Measurements from ENCODE around the gene KCNN3.

The KCNN3 gene

DNA sequence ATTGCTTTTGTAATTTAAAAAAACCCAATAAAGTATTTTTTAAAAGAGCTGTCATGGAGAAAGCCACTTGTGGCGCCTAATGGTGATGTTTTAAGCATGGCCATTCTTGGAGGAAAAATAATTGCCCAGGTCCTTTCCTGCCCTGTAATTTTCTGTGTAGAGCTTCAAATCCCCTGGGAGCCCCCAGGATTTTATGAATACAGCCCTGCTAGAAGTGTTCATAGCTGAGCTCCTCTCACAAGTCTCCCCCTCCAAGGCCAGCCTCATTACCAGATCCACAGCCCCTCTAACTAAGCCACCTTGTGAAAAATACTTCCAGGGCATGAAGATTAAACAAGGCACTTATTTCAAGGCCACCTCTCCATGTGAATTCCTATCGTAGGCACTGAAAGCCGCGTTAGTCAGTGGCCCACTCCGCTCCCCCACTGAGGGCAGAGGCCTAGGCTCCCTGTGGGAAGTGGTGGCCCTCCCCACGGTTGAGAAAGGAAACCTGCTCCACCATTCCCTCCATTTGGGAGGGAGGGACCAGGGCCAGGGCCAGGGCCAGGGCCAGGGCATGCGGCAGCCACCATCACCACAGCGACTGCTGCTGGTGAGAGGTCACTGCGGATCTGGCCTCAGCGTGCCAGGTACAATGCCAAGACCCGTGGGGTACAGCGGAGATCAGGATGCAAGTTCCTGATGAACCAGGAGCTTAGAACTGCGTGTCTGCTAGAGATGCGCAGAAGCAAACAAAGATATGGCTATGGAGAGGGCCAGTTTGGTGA lies 83.1 kb downstream of the KCNN3 start:
- DNase-seq, result no peak

DNA sequence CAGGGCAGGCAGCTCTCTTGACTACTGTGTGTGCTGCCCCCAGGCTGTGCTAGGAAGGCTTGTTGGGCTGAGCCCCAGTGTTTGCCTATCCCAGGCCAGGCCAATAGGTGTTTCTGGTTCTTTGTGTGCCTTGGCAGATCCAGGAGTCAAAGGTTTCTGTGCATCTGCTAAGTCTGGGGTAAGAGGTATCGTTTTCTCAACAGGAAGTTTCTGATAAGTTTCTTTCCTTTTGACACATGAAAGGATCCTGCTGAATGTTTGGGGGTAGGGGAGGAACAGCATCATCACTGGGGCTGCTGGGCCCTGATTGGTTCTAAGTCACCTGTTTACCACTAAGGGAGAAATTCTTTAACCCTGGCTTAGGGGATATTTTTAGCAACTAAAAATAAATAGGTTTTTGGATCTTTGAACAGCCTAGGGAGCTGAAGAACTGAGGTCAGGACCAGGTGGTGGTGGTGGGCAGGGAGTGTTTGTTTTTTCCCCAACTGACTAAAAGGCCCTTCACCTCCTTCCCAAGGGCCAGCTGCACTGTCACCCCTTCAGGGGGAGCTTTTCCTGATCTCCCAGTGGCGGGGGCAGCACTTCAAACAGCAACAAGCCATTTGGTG lies 85.1 kb downstream of the KCNN3 start:
- DNase-seq, result no peak

DNA sequence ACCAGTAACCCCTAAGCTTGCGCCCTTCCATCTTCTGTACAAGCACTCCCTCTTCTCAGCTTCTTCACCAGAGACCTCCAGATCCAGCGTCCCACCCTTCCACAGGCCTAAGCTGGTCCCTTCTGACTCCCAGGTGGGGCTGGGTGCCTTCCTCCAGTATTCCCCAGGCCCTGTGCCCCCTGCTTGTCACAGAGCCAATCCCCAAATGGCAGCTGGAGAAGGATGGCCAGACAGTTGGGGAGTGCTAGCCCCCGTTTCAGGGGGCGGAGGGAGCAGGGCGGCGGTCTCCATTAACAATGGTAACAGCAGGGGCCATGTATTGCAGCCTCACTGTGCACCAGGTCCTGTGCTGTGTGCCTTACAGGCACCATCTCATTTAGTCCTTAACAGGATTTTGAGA lies 85.7 kb downstream of the KCNN3 start:
- no peak for DNase-seq

- no peak for DNase-seq
Measured at GRCh38 chr1:154783976-154784375, 86.1 kb downstream of the KCNN3 start.

- no peak for DNase-seq
Measured at GRCh38 chr1:154780541-154780940, 89.5 kb downstream of the KCNN3 start.

DNA sequence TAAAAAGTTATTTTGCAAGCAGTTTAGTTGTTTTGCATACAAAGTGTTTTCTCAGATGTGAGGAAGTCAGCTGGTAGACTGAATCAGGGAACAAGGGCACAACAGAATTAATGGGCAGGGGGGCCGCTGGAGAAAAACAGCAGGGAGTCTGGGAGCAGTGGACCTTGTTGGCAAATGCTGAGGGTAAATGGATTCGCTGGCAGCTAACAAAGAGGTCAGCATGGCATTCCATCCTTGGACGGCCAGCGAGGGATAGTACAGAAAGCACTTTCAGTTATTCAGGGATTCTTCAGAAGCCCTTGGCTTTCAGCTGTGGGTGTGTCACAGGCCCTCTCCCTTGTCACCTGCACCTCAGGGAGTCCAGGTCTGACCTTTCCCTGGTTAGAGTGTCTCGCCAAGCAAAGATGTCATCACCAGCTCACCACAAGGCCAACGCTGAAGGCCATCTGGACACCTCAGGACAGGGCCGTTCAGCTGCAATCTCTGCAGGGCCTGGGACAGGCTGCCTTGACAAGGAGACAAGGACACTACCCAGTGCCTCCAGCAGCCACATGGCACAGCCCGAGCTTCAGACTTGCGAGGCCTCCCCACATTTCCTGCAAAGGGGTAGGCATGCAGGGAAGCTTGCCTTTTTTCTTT lies 90.4 kb downstream of the KCNN3 start:
- DNase-seq, result no peak

GRCh38 chr1:154778944-154779343 lies 91.1 kb downstream of the KCNN3 start:
- no peak for DNase-seq

DNA sequence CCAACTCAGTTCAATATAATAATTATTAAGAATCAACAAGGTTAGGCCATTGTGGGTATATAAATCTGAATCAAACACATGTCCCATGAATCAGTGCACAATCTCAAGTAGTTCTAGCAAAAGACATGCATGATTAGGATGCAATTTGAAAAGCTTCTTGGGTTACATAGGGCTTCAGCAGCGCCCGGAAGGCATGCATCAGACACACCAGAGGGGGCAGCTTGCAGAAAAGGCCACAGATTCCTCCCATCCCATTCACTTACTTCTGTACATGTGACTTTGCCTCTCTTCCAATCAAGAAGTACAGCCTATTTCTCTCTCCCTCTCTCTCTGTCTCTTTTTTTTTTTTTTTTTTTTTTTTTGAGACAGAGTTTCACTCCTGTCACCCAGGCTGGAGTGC lies 91.8 kb downstream of the KCNN3 start:
- no peak for DNase-seq

- no peak for DNase-seq
Measured at GRCh38 chr1:154777781-154778180, 92.3 kb downstream of the KCNN3 start.

DNA sequence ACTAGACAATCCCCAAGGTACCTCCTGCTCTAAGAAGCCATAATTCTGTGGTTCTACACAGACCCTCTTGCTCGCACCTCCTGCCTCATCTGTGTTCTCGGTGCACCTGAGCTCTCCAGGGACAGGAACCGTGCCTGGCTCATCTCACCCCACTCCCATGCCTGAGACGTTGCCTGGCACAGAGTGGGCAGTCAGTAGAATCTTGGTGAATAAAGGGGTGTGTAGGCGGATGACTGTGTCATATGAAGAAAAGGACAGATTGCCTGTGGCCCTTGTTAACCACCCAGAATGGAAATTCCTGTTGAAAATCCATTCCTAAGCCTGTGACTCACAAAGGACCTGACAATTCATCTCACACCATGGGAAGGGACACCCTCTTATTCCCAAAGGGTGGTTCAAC lies 92.9 kb downstream of the KCNN3 start:
- DNase-seq, result no peak

- no peak for DNase-seq
Measured at GRCh38 chr1:154775621-154776605, 94.2 kb downstream of the KCNN3 start.

DNA sequence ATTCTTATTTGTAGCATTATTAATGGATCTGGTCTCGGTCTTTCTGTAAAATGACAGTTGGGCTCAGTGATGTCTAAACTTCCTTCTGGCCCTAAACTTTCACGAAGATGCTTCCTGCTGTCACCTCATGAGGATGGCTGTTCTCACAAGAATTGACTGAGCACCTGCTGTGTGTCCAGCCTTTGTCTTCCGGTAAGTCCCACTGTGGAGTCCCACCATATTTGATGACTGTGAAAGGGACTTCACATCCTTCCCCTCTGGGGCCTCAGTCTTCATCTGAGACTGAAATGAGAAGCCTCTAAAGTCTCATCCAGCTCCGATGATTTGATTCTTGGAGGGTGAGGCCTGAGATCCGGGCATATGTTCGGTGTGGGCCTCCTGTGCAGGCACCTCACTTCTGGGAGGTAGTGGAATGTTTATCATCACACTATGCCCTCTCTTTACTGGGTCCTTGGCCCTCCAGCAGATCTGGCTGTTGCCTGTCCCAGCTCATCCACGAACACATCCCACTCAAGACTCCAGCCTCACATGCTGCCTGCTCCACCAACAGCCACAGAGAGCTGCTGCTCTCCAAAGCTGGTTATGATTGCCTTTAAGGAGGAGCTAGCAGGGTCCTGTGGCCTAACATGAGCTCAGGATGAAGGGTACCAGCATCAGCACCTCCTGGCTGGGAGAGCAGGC lies 95.8 kb downstream of the KCNN3 start:
- DNase-seq, result no peak

- DNase-seq, result no peak
Measured at GRCh38 chr1:154773551-154773950, 96.5 kb downstream of the KCNN3 start.

- DNase-seq, result no peak
Measured at GRCh38 chr1:154772606-154773506, 97.2 kb downstream of the KCNN3 start.

DNA sequence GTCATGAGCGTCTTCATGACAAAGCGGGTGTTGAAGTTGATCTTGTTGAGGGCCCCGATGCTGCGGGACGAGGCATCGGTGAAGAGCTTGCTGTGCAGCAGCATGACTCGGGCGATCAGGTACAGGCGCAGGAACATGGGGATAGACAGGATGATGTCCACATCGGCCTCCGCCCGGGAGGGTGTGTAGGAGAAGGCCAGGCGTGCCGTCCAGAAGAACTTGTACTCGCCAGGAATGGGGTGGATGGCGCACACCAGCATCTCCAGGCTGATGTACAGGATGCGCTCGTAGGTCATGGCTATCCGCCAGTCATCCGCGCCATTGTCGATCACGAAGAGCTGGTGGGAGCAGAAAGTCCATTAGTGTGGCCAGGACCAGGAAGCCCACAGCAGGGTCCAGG lies 98.0 kb downstream of the KCNN3 start:
- DNase-seq, result no peak

DNA sequence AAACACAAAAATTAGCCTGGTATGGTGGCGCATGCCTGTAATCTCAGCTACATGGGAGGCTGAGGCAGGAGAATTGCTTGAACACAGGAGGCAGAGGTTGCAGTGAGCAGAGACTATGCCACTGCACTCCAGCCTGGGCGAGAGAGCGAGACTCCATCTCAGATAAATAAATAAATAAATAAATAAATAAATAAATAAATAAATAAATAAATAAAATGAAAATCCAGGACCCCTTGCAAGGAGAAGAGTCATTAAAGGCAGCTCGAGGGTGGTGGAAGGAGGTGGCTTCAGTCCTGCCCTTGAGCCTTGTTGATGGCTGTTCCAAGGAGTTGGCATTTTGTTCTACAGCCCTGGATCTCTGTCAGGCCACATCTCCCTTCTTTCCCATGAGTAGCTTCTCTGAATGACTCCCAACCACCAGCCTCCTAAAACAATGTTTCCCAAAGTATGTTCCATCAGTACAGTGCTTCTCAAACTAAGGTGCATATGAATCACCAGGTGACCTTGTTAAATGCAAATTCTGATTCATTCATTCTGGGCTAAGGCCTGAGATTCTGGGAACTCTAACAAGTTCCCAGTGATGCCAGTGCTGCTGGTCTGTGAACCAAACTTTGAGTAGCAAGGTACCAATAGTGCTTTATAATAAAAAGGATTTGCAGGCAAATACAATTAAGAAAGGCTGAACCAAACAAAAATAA lies 99.0 kb downstream of the KCNN3 start:
- DNase-seq, result no peak

DNA sequence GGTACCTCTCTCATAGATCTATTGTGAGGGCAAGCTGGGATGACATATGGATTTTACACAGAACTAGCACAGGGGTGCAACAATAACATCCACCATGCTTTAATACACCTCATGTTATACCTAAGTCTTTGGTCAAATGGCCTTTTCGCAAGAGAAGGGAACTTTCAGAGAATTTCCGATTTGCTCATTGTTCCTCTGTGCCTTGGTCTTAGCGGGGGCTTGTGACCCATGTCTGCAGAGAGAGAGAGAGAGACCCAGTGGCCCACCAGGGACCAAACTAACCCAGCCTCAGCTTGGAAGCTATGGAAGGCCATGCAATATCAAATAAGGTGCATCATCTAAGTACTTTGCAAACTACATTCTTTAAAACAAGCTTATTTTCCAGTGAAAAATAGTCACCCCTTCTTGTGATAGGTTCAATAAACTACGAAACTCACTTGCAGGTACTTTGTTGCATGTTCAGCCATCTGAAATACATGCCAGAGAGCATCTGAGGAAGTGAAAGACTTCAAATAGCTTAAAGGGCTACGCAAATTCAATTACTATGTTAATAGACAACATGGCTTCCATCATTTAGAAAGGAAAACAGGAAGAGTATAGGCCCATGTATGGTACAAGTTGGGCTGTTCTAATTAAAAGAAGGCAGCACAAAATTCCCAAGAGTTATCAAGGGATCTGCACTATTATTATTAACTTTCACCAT lies 100.7 kb downstream of the KCNN3 start:
- no peak for DNase-seq

GRCh38 chr1:154768456-154769125 lies 101.5 kb downstream of the KCNN3 start:
- no peak for DNase-seq
